Motor neuron (in vitro differentiated cells): Measurements from ENCODE around the gene TTLL8. TPM values are rescaled to one million over a fixed set of nuclear protein-coding genes. Genes with fewer than 3 reads are reported as not detected.

Experiments used
- ATAC-seq, 8 experiments: fragments of 200-7000 bp; cut with Tn5 transposase; replicated peaks in 6 of 8; 2 replicates each; pipeline ENCODE4 v1.8.0; 2021; ENCODE audit warnings: mild to moderate bottlenecking in 8 of 8, moderate library complexity in 8 of 8
- H3K27ac ChIP-seq, 2 donors: fragments of 250-450 bp; sonication (Bioruptor Pico); 2 replicates each; pipeline ENCODE4 v1.9.0; 2021; ENCODE audit warnings: antibody characterized with exemption in 2 of 2, mild to moderate bottlenecking in 2 of 2, moderate library complexity in 1 of 2
- H3K4me1 ChIP-seq, 2 donors: fragments of 250-450 bp; sonication (Bioruptor Pico); replicated peaks in 1 of 2; 2 replicates each; pipeline ENCODE4 v1.6.1; 2021; ENCODE audit warnings: antibody characterized with exemption in 2 of 2, mild to moderate bottlenecking in 2 of 2, moderate library complexity in 1 of 2
- H3K4me3 ChIP-seq, 5 donors: fragments of 250-450 bp; sonication (Bioruptor Pico); 2 replicates each; pipeline ENCODE4 v1.9.0; 2021; ENCODE audit warnings: antibody characterized with exemption in 5 of 5, mild to moderate bottlenecking in 5 of 5, moderate library complexity in 4 of 5
- WGBS, 10 experiments: fragments of 450-650 bp; shearing (Covaris generic); methylation state at CpG; one replicate each; pipeline ENCODE4 v1.0.0; 2022; 5-methylcytosine and 5-hydroxymethylcytosine counted together
- in situ Hi-C, 9 experiments: fragments of 400-800 bp; cut with MboI; loops; one replicate each; pipeline ENCODE4 v1.15.0; 2021; ENCODE audit warnings: low sequenced_read_pairs in 9 of 9, low pct_unique_long_range_greater_than_20kb in 2 of 9; ENCODE audit not compliant: unreplicated experiment in 9 of 9
- total RNA-seq, 8 experiments: library from RNA; unstranded; fragments of 300-600 nt; gene quantifications; 2 replicates each; pipeline versions ENCODE4 v1.2.3 to v1.2.4, GENCODE V29; 2022

The TTLL8 gene
- total RNA-seq, 8 experiments from 2014 or later: 0.09 to 0.17 TPM; not detected in 6

GRCh38 chr22:50064453-50064852, 6.4 kb upstream of the TTLL8 start:
- Histone ChIP-seq H3K27ac (no peak overlapping the region), H3K4me1 (peaks cover 6 to 15% of the 10 kb centered on the region in 2 donors), H3K4me3 (no peak overlapping the region)
- ATAC-seq: no peak
- in situ Hi-C loops: no loop called here
- 0 to 83% (median 60%) methylated on average over 1 to 12 of the region's 18 CpGs; no CpG with 5 or more reads in 4 of the 10 experiments for WGBS, 10 experiments

GRCh38 chr22:50063589-50064393, 5.7 kb upstream of the TTLL8 start:
- Histone ChIP-seq H3K4me3 (no peak overlapping the region), H3K4me1 (peaks cover 13 to 21% of the 10 kb centered on the region in 2 donors), H3K27ac (no peak overlapping the region)
- no peak for ATAC-seq
- 40 to 90% (median 83%) methylated on average over 1 to 6 of the region's 23 CpGs; no CpG with 5 or more reads in 7 of the 10 experiments for WGBS, 10 experiments
- in situ Hi-C loops: no loop called here

GRCh38 chr22:50062509-50063135, 4.5 kb upstream of the TTLL8 start:
- no peak for ATAC-seq
- in situ Hi-C loops: no loop called here

GRCh38 chr22:50061824-50062355, 3.8 kb upstream of the TTLL8 start:
- 0 to 93% (median 39%) methylated on average over 1 to 7 of the region's 17 CpGs; no CpG with 5 or more reads in 5 of the 10 experiments for WGBS, 10 experiments
- no peak for ATAC-seq
- in situ Hi-C loops: no loop called here
- Histone ChIP-seq H3K27ac (no peak overlapping the region), H3K4me3 (no peak overlapping the region), H3K4me1 (peaks cover 14 to 25% of the 10 kb centered on the region in 2 donors)

More at GRCh38 chr22:50062509-50063135, 4.5 kb upstream of the TTLL8 start:
- H3K4me1 ChIP-seq: peaks cover 14 to 25% of the 10 kb centered on the region in 2 donors
- H3K27ac ChIP-seq: no peak overlapping the region
- H3K4me3 ChIP-seq: no peak overlapping the region
- WGBS, 10 experiments: 72 to 100% (median 86%) methylated on average over 1 to 9 of the region's 19 CpGs; no CpG with 5 or more reads in 6 of the 10 experiments

- no peak overlapping the region for H3K27ac ChIP-seq
- peaks cover 14 to 25% of the 10 kb centered on the region in 2 donors for H3K4me1 ChIP-seq
- H3K4me3 ChIP-seq: no peak overlapping the region
- WGBS, 10 experiments: 38 to 93% (median 89%) methylated on average over 4 to 16 of the region's 27 CpGs; no CpG with 5 or more reads in 4 of the 10 experiments
- in situ Hi-C loops: no loop called here
- peak in 1 of 8 experiments; percentile 0 for ATAC-seq
Measured at GRCh38 chr22:50061141-50061823, 3.2 kb upstream of the TTLL8 start.

- Histone ChIP-seq H3K4me3 (no peak overlapping the region), H3K27ac (no peak overlapping the region), H3K4me1 (peaks cover 14 to 25% of the 10 kb centered on the region in 2 donors)
- WGBS, 10 experiments: 0 to 84% (median 79%) methylated on average over 1 to 13 of the region's 28 CpGs; no CpG with 5 or more reads in 7 of the 10 experiments
- in situ Hi-C loops: no loop called here
- peak in 5 of 8 experiments; percentile 45 to 71 (median 59) for ATAC-seq
Measured at GRCh38 chr22:50060441-50061140, 2.5 kb upstream of the TTLL8 start.

GRCh38 chr22:50059881-50060262, 1.8 kb upstream of the TTLL8 start:
- Histone ChIP-seq H3K4me1 (peaks cover 14 to 25% of the 10 kb centered on the region in 2 donors), H3K4me3 (no peak overlapping the region), H3K27ac (no peak overlapping the region)
- no peak for ATAC-seq
- WGBS, 10 experiments: 48 to 100% (median 73%) methylated on average over 1 to 5 of the region's 7 CpGs; no CpG with 5 or more reads in 3 of the 10 experiments
- in situ Hi-C loops: no loop called here

- in situ Hi-C loops: no loop called here
- ATAC-seq: peak; percentile 56 to 74 (median 67)
- no peak overlapping the region for H3K27ac ChIP-seq
- H3K4me3 ChIP-seq: no peak overlapping the region
- WGBS, 10 experiments: 0 to 20% (median 0%) methylated on average over 1 to 6 of the region's 31 CpGs; no CpG with 5 or more reads in 5 of the 10 experiments
- H3K4me1 ChIP-seq: peaks cover 14 to 25% of the 10 kb centered on the region in 2 donors
Measured at GRCh38 chr22:50058906-50059880, 1.1 kb upstream of the TTLL8 start.

- in situ Hi-C loops: no loop called here
- no CpG with 5 or more reads among the region's 14 CpGs for WGBS, 10 experiments
- Histone ChIP-seq H3K4me3 (no peak overlapping the region), H3K27ac (no peak overlapping the region), H3K4me1 (peaks cover 14 to 25% of the 10 kb centered on the region in 2 donors)
- no peak for ATAC-seq
Measured at GRCh38 chr22:50057278-50058060, 629 bp downstream of the TTLL8 start.

- in situ Hi-C loops: no loop called here
- WGBS, 10 experiments: 40 to 100% (median 75%) methylated on average over 1 to 17 of the region's 34 CpGs; no CpG with 5 or more reads in 3 of the 10 experiments
- peaks cover 14 to 25% of the 10 kb centered on the region in 2 donors for H3K4me1 ChIP-seq
- H3K4me3 ChIP-seq: no peak overlapping the region
- no peak for ATAC-seq
- H3K27ac ChIP-seq: no peak overlapping the region
Measured at GRCh38 chr22:50056214-50056972, 1.7 kb downstream of the TTLL8 start.
